ENCODE results near the gene REPS2.

DNA sequence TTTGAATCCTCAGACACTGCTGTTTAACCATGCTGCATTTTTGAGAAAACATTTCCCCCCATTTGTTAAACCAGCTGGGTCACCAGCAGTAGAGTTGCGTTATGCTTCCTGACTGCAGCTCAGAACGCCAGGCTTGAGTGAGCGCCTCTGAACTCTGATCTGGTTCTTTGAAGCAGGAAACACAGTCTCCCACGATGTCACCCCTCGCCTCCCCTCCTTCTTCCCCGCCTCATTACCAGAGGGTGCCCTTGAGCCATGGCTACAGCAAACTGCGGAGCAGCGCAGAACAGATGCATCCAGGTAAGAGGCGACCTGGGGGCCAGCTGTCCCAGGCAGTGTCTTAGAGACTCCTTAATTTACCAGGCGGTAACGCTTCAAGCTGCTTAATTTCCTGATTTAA, 78.4 kb downstream of the REPS2 start:
- TF ChIP-seq, protein P1, sequence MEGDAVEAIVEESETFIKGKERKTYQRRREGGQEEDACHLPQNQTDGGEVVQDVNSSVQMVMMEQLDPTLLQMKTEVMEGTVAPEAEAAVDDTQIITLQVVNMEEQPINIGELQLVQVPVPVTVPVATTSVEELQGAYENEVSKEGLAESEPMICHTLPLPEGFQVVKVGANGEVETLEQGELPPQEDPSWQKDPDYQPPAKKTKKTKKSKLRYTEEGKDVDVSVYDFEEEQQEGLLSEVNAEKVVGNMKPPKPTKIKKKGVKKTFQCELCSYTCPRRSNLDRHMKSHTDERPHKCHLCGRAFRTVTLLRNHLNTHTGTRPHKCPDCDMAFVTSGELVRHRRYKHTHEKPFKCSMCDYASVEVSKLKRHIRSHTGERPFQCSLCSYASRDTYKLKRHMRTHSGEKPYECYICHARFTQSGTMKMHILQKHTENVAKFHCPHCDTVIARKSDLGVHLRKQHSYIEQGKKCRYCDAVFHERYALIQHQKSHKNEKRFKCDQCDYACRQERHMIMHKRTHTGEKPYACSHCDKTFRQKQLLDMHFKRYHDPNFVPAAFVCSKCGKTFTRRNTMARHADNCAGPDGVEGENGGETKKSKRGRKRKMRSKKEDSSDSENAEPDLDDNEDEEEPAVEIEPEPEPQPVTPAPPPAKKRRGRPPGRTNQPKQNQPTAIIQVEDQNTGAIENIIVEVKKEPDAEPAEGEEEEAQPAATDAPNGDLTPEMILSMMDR (IDR thresholded peaks at IDR 0.05): no peak
- no peak for TF ChIP-seq POLR2A (IDR thresholded peaks at IDR 0.05)
